ENCODE measurements around the gene ANK3. TPM values are rescaled to one million over a fixed set of nuclear protein-coding genes. Genes with fewer than 3 reads are reported as not detected.

ANK3 gene
- total and polyA plus RNA-seq, 2 donors (not counting 1 experiment from before 2014, with no cell fraction given): 0.50 to 0.79 TPM

GRCh38 chr10:60270426-60270825 lies 119.2 kb downstream of the ANK3 start:
- H3K36me3 ChIP-seq (ENCODE audit: control insufficient read depth, insufficient read depth, low read length): no peaks in the 10 kb centered on the region
- H3K9ac ChIP-seq (ENCODE audit: insufficient read depth, low read length): no peak overlapping the region
- no peak overlapping the region for H3K4me2 ChIP-seq (ENCODE audit: extremely low read depth, insufficient read depth, low read length)
- no peak overlapping the region for H3K4me3 ChIP-seq (replicated peaks in 1 of 4; ENCODE audit: control extremely low read depth in 1 of 4, insufficient read depth in 1 of 4, low read depth in 3 of 4, low read length in 4 of 4)
- no peak overlapping the region for H2AFZ ChIP-seq (ENCODE audit: low read length)
- no peaks in the 10 kb centered on the region for H3K4me1 ChIP-seq (ENCODE audit: control insufficient read depth, extremely low read depth, insufficient read depth, low read length)
- no peaks in the 10 kb centered on the region for H3K27me3 ChIP-seq (ENCODE audit: control insufficient read depth, insufficient read depth, low read length)
- TF ChIP-seq EZH2 (IDR thresholded peaks at IDR 0.05; ENCODE audit: low read length, missing control alignments): no peak
- no peak for TF ChIP-seq CTCF (conservative IDR thresholded peaks at IDR 0.05 in 1 of 2, IDR thresholded peaks at IDR 0.05 in 1 of 2; ENCODE audit: low read depth in 1 of 2, low read length in 2 of 2)
- no peaks in the 10 kb centered on the region for H4K20me1 ChIP-seq (ENCODE audit: control insufficient read depth, extremely low read depth, insufficient read depth, low read length)
- no peaks in the 10 kb centered on the region for H3K9me3 ChIP-seq (ENCODE audit: control insufficient read depth, insufficient read depth, low read depth, low read length)
- peak in 1 of 2 donors; percentile 80 for DNase-seq (ENCODE audit: low read depth in 2 of 2)
- no peak overlapping the region for H3K27ac ChIP-seq (ENCODE audit: insufficient read depth, low read length)
- H3K79me2 ChIP-seq (ENCODE audit: control insufficient read depth, insufficient read depth, low read length): no peaks in the 10 kb centered on the region

- H2AFZ ChIP-seq (ENCODE audit: low read length): no peak overlapping the region
Measured at GRCh38 chr10:60267802-60268201, 121.9 kb downstream of the ANK3 start.

GRCh38 chr10:60266513-60266912 lies 123.2 kb downstream of the ANK3 start:
- Histone ChIP-seq H2AFZ (ENCODE audit: low read length) (no peak overlapping the region), H3K27me3 (ENCODE audit: control insufficient read depth, insufficient read depth, low read length) (no peaks in the 10 kb centered on the region)

More at GRCh38 chr10:60267802-60268201, 121.9 kb downstream of the ANK3 start:
- H3K79me2 ChIP-seq (ENCODE audit: control insufficient read depth, insufficient read depth, low read length): no peaks in the 10 kb centered on the region
- H3K9ac ChIP-seq (ENCODE audit: insufficient read depth, low read length): no peak overlapping the region
- no peak overlapping the region for H3K4me3 ChIP-seq (replicated peaks in 1 of 4; ENCODE audit: control extremely low read depth in 1 of 4, insufficient read depth in 1 of 4, low read depth in 3 of 4, low read length in 4 of 4)
- H3K36me3 ChIP-seq (ENCODE audit: control insufficient read depth, insufficient read depth, low read length): no peaks in the 10 kb centered on the region
- H3K4me2 ChIP-seq (ENCODE audit: extremely low read depth, insufficient read depth, low read length): no peak overlapping the region
- H3K27ac ChIP-seq (ENCODE audit: insufficient read depth, low read length): no peak overlapping the region
- H3K9me3 ChIP-seq (ENCODE audit: control insufficient read depth, insufficient read depth, low read depth, low read length): no peaks in the 10 kb centered on the region
- no peak for DNase-seq (ENCODE audit: low read depth in 2 of 2)
- H4K20me1 ChIP-seq (ENCODE audit: control insufficient read depth, extremely low read depth, insufficient read depth, low read length): no peaks in the 10 kb centered on the region
- H3K4me1 ChIP-seq (ENCODE audit: control insufficient read depth, extremely low read depth, insufficient read depth, low read length): no peaks in the 10 kb centered on the region
- TF ChIP-seq CTCF (conservative IDR thresholded peaks at IDR 0.05 in 1 of 2, IDR thresholded peaks at IDR 0.05 in 1 of 2; ENCODE audit: low read depth in 1 of 2, low read length in 2 of 2) (no peak), EZH2 (IDR thresholded peaks at IDR 0.05; ENCODE audit: low read length, missing control alignments) (no peak)
- no peaks in the 10 kb centered on the region for H3K27me3 ChIP-seq (ENCODE audit: control insufficient read depth, insufficient read depth, low read length)

More at GRCh38 chr10:60266513-60266912, 123.2 kb downstream of the ANK3 start:
- no peak for DNase-seq (ENCODE audit: low read depth in 2 of 2)
- Histone ChIP-seq H3K4me1 (ENCODE audit: control insufficient read depth, extremely low read depth, insufficient read depth, low read length) (no peaks in the 10 kb centered on the region), H4K20me1 (ENCODE audit: control insufficient read depth, extremely low read depth, insufficient read depth, low read length) (no peaks in the 10 kb centered on the region), H3K36me3 (ENCODE audit: control insufficient read depth, insufficient read depth, low read length) (no peaks in the 10 kb centered on the region), H3K79me2 (ENCODE audit: control insufficient read depth, insufficient read depth, low read length) (no peaks in the 10 kb centered on the region), H3K27ac (ENCODE audit: insufficient read depth, low read length) (no peak overlapping the region), H3K4me3 (replicated peaks in 1 of 4; ENCODE audit: control extremely low read depth in 1 of 4, insufficient read depth in 1 of 4, low read depth in 3 of 4, low read length in 4 of 4) (no peak overlapping the region), H3K9ac (ENCODE audit: insufficient read depth, low read length) (no peak overlapping the region), H3K9me3 (ENCODE audit: control insufficient read depth, insufficient read depth, low read depth, low read length) (no peaks in the 10 kb centered on the region), H3K4me2 (ENCODE audit: extremely low read depth, insufficient read depth, low read length) (no peak overlapping the region)
- TF ChIP-seq EZH2 (IDR thresholded peaks at IDR 0.05; ENCODE audit: low read length, missing control alignments) (no peak), CTCF (conservative IDR thresholded peaks at IDR 0.05 in 1 of 2, IDR thresholded peaks at IDR 0.05 in 1 of 2; ENCODE audit: low read depth in 1 of 2, low read length in 2 of 2) (no peak)

Data from fibroblast of lung (primary cell).